ENCODE data around the gene SV2C.

DNA sequence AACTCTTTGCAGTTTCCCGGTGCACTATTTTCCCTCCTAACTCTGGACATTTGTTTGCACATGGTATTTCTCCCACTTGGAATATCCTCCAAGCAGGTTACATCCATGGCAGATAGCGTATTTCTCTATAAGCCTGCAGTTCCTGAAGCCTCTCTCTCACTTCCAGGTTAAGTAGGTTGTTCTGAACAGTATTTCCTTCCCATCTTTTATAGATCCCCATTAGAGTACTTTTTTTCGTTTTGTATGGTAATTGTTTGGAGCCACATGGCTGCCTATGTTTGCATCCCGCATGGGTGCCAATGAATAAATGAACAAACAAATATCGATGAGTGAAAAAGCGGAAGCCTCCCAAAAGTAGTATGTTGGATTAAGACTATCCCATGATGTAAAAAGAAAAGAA, 206.5 kb downstream of the SV2C start:
- no peak for TF ChIP-seq POLR2A (IDR thresholded peaks at IDR 0.05)
- TF ChIP-seq CTCF (IDR thresholded peaks at IDR 0.05), result no peak
